CD1c-positive myeloid dendritic cell (primary cell): ENCODE results near the gene IL1R1.

Source experiments
- DNase-seq: peaks from one replicate; pipeline ENCODE4 v3.0.0-alpha.2; 2016; ENCODE audit errors: extremely low spot score

Gene IL1R1

GRCh38 chr2:102139851-102140250 is 2.7 kb upstream of the IL1R1 start:
- no peak for DNase-seq

GRCh38 chr2:102140377-102140776 is 2.2 kb upstream of the IL1R1 start:
- no peak for DNase-seq

GRCh38 chr2:102141011-102141943 is 1.3 kb upstream of the IL1R1 start:
- DNase-seq: no peak

GRCh38 chr2:102142829-102143449 is 393 bp downstream of the IL1R1 start:
- DNase-seq: peak; percentile 34

DNA sequence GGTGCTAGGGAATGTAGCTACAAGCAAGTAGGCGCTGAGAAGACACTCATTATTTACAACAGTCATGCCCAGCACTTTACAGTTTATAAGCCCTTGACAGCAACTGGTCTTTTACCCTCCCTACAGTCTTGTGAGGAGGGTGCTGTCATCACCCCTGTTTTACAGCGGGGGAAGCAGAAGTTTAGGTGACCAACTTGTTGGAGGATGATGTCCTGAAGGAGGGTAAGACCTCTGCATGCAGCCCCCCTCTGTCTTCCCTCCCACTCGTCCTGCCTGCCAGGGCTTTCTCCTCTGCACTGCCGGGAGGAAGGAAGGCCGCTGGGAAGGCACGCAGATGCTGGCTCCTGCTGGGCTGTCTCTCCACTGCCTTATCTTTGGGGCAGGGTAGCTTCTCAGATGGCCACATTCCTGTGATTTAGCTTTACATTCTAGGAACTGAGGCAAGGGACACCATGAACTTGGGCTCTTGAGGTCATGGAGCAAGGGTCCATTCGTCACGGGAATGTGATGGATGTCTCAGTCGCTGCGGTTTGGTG is 972 bp downstream of the IL1R1 start:
- no peak for DNase-seq

DNA sequence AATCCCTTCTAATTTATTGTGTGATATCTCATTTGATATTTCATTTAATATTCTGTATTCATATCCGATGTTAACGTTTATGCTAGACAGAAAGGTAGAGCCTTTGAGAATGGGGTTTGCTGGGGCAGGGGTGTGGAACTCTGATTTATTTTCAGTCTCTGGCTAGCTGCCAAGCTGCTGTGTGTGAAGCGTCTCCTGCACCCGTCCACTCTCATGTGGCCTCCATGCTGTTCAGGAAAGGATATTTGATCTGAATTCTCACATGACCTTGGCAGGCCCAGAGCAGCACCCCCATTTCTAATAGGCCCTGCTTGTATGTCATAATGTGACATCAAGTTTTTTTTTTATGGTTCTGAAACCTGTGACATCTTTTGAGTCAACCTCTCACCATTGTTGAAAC is 1.6 kb downstream of the IL1R1 start:
- DNase-seq: no peak

GRCh38 chr2:102145107-102145506 is 2.6 kb downstream of the IL1R1 start:
- no peak for DNase-seq

GRCh38 chr2:102145934-102146333 is 3.4 kb downstream of the IL1R1 start:
- DNase-seq: no peak

- peak; percentile 45 for DNase-seq
Measured at GRCh38 chr2:102147935-102148334, 5.4 kb downstream of the IL1R1 start.

DNA sequence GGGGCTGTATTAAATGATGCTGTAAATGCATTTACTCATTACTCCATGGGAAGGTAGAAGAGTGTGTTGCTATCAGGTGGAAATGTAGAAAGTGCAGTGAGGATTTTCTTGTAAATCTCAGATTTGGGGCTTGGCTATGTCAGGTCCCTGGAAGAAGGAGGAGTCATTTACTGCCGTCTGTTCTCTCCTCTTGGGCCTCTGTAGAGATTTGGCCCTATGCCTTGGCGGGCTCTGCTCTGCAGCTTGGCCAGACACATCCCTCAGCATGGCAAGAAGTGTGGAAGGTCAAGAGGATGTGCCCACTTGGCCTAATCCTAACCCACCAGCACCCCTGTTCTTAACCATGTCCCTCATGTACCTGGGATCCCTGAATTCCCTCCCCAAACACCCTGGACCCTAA is 6.7 kb downstream of the IL1R1 start:
- no peak for DNase-seq

DNA sequence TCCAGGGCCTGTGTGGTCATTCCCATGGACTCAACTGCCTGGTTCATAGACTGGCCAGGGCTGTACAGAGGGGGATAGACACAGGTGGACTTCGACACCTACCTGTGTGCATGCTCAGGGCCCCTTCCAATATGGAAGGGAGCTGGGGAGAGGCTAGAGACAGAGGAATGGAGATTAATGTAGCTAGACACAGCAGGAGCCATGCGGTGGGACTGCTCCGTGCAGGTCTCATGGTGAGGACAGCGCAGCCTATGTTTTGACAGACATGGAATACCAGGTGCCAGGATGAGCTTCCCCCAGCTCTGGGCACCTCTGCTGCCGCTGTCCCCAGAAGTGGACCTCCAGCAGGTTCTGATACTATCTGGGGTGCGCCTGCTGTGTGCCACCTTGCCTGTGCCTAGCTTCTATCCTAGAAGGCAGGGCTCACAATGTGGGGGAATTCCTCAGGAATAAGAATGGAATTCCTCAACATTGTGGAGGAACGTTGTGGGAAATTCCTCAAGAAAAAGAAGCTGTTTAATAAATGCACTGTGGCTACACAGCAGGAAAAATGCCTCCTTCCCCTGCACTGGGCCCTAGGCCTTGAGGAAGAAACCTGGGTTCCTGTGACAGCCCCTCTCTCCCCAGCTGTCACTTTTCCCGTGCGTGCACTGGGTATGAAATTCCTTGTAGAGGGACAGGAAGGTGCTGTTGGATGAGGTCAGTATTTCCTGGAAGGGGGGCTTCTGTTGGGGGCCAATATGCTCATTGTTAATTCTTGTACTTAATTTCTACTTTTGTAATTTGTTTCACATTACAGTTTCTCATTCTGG is 7.3 kb downstream of the IL1R1 start:
- DNase-seq: no peak

- DNase-seq: no peak
Measured at GRCh38 chr2:102154364-102154763, 11.8 kb downstream of the IL1R1 start.

GRCh38 chr2:102154946-102155702 is 12.6 kb downstream of the IL1R1 start:
- DNase-seq: no peak

DNA sequence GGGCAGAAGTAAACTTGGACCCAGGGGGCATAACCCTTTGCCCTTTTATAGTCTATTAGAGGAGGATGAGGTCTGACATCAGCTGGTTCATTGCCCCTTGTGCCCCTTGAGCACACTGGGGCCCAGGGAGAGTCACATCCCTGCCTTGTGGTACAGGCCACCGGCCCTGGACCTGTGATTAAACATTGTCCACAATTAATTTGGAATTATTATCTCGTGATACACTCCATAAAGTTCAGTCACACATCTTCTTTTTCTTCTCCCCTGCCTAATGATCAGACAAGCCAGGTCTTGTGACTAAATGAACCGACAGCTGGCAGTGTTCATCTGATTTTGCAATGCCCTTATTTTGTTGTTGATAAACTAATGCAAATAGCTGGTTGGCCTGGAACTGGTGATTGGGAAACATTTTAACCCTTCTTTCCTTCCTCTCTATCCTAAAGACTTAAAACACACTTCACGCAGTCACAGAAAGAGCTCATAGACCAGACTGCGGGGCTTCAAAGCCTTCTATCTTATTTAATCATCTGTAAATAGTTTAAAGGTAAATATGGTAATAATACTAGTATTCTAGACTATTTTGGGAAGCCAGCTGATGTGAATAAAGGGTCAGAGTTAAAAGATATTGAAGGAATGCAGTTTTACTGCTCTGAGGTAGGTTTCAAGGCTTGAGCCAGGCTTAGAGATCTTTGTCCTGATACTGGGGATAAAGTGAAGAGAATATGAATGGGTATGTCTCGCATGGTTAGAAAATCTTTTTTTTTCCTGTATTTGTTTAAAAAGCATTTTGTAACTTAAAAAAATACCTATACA is 13.4 kb downstream of the IL1R1 start:
- peak; percentile 17 for DNase-seq

GRCh38 chr2:102158011-102158755 is 15.6 kb downstream of the IL1R1 start:
- no peak for DNase-seq

- DNase-seq: no peak
Measured at GRCh38 chr2:102159295-102159694, 16.7 kb downstream of the IL1R1 start.

GRCh38 chr2:102166189-102166845 is 23.8 kb downstream of the IL1R1 start:
- DNase-seq: peak; percentile 7

- DNase-seq: no peak
Measured at GRCh38 chr2:102168026-102168771, 25.7 kb downstream of the IL1R1 start.
